UCSD-AML1 (cell line): ENCODE measurements around the gene CELF4.

Experiments
- DNase-seq: peaks from one replicate; lab custom pipeline; 2025; ENCODE audit not compliant: unreplicated experiment; lab: John Stamatoyannopoulos, UW

The CELF4 gene

GRCh38 chr18:37447962-37448888, 117.4 kb downstream of the CELF4 start:
- no peak for DNase-seq

- DNase-seq: no peak
Measured at GRCh38 chr18:37445836-37446235, 119.8 kb downstream of the CELF4 start.

DNA sequence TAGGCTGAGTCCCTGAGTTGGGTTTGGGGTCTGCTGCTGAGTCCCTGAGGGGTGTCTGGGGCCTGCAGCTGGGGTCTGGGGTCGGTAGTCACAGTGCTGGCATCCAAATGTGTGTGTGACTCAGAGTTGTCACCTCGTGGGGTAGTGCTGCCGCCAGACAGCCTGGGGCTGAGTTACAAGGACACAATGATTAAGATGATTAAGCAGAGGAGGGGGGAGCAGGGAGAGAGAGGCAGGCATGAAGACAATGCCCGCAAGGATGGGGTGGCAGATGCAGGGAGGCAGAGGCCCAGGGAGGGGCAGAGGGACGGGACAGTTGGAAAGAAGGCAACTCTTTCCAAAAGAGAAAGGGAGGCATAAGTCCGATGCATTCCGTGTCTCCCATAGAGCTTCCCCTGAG, 120.2 kb downstream of the CELF4 start:
- DNase-seq: no peak

- no peak for DNase-seq
Measured at GRCh38 chr18:37443325-37444055, 122.1 kb downstream of the CELF4 start.

- DNase-seq: no peak
Measured at GRCh38 chr18:37442477-37442876, 123.1 kb downstream of the CELF4 start.

GRCh38 chr18:37441821-37442220, 123.8 kb downstream of the CELF4 start:
- no peak for DNase-seq

GRCh38 chr18:37440206-37440605, 125.4 kb downstream of the CELF4 start:
- no peak for DNase-seq

DNA sequence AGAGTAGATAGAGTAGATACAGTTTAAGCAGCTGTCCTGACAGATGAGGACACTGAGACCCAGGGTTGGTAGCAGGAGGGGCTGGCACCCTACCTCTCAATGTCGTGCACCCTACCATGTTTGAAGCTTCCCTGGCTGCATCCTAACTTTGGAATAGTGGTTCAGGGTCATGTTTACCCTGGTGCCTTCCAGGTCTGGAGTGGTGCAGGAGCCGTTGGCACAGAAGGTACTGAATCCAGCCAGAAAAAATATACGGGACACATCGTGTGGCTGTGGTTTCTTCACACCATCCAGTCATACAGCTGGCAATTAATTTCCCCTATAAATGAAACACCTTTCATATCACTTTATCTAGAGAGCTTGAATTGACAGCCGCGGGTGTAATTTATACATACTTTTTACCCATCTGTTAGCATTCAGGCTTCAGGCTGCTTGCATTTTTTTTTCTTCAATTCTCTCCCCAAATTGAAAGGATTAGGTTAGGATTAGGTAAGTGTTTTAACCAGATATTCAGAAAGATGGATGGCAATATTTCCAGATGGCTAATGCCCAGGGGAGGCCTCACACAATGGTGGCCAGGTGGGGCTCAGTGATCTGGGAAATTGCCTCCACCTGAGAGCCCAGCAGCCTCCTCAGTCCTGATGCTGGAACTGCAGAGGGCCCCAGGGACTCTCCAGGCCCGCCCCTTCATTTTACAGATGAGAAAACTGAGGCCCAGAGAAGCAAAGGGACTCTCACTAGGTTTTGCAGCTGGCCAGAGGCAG, 127.0 kb downstream of the CELF4 start:
- no peak for DNase-seq

DNA sequence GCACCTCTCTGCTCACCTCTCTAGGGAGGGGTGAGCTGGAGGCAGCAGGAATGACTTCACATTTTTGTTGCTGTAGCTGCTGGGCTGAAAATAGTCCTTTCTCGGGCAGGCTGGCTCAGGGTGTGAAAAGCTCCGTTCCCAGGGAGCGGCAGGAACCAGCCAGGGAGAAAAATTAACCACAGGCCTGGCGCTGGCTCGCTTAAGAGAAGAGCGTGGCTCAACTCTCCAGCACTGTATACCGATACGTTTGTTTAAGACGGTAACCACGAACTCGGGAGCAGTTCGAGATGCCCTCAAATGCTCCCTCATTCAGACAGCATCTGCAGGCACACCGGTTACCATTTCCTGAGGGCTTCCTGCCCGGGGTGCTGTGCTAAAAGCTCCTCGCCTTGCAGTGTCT, 129.6 kb downstream of the CELF4 start:
- no peak for DNase-seq

DNA sequence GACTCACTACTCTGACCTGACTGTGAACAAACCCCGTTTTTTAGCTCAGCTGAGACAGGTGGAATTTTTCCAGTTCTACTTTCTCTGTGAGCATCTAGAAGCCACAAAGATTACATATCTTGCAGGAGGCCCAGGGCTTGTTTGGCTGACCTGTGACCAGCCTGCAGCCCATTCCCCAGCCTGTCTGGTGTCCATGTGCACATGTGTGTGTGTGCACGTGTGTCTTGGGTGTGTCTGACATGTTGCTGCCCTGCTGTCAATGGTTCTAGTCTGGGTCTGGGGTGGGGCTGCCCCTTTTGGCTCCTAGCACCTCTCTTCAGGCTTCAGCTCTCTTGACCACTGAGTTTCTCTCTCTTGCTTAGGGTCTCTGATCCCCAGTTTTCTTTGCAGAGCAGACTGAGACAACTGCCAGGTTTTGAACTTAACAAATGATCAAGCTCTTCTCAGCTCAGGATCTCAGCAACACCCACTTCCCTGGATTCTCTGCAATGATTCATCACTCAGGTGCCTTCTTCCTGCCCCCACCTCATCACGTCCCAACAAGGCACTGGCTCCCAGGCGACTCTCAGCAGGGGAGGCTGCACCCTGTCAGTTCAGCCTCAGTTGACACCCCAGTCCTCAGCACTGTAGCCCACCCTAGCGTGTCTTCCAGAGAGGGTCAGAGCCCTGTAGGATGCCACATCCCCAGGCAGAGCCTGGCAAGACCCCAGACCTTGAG, 130.3 kb downstream of the CELF4 start:
- no peak for DNase-seq

- no peak for DNase-seq
Measured at GRCh38 chr18:37434161-37434860, 131.3 kb downstream of the CELF4 start.

DNA sequence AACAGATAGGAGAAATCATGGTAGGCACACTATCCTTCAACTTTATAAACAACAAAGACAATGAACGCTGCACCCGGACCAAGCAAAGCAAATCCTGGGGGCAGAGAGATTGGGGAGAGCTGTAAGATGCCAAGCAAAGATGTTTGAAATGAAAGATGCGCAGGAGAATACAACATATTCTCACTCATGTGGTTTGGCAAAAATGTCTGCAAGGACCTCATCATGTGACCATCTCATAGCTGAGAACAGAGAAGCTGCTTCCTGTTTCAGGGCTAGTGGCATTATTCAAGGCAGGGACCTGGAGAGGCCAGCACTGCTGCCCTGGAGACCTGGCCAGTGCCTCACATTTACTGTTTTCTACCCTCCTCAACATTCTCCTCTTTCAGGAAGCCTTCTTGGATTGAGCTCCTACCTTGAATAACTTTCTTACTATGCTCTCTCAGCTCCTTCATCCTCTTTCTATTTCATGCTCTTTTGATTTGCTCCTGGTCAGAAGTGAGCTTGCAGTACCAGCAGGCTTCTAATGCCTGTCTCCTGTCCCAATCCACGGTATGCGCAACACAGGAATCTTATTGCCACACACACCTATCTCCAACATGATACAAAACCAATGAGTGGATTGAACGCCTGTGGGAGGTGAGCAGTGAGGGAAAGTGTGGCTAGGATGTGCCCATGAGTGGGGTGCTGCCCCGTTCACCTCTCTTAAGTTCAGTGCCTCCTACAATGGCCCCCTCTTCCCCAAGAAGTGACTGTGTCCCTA, 133.0 kb downstream of the CELF4 start:
- DNase-seq: no peak

DNA sequence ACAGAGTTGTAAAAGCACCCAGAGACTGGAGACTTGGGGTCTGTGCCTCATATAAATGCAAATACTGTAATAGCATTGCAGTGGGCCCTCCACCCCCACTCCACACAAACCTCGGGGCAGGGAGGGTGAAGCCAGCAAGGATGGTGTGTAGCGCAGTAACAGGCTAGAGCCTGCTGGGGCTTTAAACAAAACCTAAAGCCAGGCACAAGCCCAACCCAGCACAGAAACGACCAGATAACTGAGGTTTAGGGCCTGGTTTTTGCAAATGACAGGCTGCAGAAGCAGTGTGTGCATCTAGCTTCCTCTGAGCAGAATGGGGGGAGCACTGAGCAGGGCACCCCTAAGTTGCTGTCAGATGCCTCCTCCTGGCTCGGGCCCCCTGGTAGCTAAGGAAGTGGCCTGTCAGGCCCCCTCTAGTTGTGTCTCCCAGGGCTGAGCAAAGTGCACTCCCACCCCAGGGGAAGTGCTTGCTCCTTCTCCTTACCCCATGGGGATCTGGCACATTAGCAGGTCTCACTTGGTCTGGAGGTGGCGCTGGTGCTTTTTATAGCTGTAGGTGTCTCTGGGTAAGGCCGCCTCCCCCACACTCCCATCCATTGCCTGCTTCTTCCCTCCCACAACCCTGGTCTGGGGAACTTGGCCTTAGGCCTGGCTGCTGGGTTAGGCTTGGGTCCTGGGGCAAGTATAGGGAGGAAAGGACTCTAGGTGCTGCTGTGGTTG, 135.1 kb downstream of the CELF4 start:
- no peak for DNase-seq

- no peak for DNase-seq
Measured at GRCh38 chr18:37429791-37430190, 135.8 kb downstream of the CELF4 start.

DNA sequence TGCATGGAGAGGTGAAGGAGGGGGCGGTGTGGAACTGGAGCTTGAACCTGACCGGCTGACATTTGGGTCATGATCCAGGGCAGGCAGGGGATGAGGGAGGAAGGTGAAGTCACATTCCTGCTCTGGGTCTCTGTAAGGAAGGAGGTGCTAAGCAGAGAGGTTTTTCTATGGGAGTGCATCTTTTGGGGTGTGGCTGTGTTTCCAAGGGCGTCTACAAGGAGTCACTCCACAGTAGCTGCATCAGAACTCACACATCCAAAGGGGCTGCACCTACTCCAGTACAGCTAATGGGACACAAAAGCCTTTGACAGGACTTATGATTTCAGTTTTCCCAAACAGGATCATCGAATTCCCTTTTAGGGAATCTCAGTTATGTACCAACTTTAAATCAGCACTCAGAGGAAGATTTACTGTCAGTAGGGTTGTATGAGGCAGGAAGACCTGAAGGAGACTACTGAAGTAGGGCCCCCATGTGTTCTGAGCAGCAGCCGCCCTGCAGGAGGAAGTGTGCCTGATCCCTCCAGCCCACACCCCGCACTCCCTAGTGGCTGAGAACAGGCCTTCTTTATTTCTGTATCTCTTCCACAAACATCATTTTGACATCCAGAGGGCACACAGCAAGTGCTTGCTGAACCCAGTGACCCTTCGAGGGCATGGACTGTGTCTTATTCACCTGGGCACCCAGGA, 137.2 kb downstream of the CELF4 start:
- DNase-seq: no peak

DNA sequence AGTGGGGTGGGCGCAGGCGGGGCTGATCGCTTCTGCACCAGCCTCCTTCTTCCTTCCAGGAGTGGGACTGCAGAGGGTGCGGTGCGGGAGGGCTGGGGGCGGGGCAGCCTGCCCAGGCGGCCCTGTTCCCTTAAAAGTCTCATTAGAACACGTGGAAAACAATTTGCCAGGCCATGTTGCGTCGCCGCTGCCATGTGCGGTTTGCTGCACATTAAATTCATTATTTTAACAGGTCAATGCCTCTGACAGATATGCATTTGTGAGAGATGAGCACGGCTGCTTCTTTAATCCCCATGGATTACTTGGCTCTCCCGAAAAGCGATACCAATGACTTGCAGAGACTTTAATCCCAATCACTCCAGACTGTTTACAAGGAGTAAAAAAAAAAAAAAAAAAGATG, 139.0 kb downstream of the CELF4 start:
- DNase-seq: no peak

DNA sequence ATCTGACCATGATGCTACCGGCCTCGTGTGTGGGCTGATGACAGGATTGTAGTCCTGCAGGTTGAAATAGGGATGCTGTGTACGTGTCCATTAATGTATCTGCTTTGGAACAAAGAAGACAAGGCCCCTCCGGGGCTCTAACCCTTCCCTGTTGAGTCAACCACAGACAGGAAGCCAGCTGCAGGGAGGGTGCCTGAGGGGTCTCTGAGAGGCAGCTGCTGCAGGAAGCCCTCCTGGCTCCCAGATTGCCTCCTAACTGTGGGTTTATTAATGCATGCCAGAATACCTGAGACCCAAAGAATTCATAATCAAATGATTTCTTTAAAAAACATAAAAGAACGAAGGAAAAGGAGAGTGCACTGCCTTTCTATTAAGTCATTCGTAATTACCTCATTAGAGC, 140.4 kb downstream of the CELF4 start:
- no peak for DNase-seq

GRCh38 chr18:37424507-37424906, 141.1 kb downstream of the CELF4 start:
- no peak for DNase-seq
